BLaER1 treated with 17β-estradiol and CSF1 and Interleukin-3, amounts not matched to agents 10 nM and 100 nM (cell line): ENCODE measurements around the gene CENPP.
"Not testable (repeated sequence)": the region's sequence is repeated elsewhere in the genome, so short reads cannot be mapped to it uniquely, and the experiment has no call there.

Experiments used
- H3K27ac ChIP-seq, 11 experiments: shearing (Covaris generic); formaldehyde crosslinking; 2 replicates each; pipeline ENCODE4 v1.8.1; 2022
- H3K27me3 ChIP-seq, 11 experiments: shearing (Covaris generic); formaldehyde crosslinking; 2 replicates each; pipeline ENCODE4 v1.8.1; 2022
- H3K36me3 ChIP-seq, 11 experiments: shearing (Covaris generic); formaldehyde crosslinking; 2 replicates each; pipeline ENCODE4 v1.8.1; 2022
- H3K4me1 ChIP-seq, 10 experiments: shearing (Covaris generic); formaldehyde crosslinking; 2 replicates each; pipeline ENCODE4 v1.8.1; 2022
- H3K4me2 ChIP-seq, 11 experiments: shearing (Covaris generic); formaldehyde crosslinking; 2 replicates each; pipeline ENCODE4 v1.8.1; 2022
- H3K4me3 ChIP-seq, 10 experiments: shearing (Covaris generic); formaldehyde crosslinking; 2 replicates each; pipeline ENCODE4 v1.8.1; 2022
- H3K9ac ChIP-seq, 11 experiments: shearing (Covaris generic); formaldehyde crosslinking; 2 replicates each; pipeline ENCODE4 v1.8.1; 2022
- H3K9me3 ChIP-seq, 11 experiments: shearing (Covaris generic); formaldehyde crosslinking; replicated peaks in 1 of 11; 2 replicates each; pipeline ENCODE4 v1.8.1; 2022
- H4K20me1 ChIP-seq, 11 experiments: shearing (Covaris generic); formaldehyde crosslinking; 2 replicates each; pipeline ENCODE4 v1.8.1; 2022
- Cebpa-rat ChIP-seq, 11 experiments: shearing (Covaris generic); IDR thresholded peaks; 2 replicates each; pipeline ENCODE4 v1.8.1; 2022

The CENPP gene

DNA sequence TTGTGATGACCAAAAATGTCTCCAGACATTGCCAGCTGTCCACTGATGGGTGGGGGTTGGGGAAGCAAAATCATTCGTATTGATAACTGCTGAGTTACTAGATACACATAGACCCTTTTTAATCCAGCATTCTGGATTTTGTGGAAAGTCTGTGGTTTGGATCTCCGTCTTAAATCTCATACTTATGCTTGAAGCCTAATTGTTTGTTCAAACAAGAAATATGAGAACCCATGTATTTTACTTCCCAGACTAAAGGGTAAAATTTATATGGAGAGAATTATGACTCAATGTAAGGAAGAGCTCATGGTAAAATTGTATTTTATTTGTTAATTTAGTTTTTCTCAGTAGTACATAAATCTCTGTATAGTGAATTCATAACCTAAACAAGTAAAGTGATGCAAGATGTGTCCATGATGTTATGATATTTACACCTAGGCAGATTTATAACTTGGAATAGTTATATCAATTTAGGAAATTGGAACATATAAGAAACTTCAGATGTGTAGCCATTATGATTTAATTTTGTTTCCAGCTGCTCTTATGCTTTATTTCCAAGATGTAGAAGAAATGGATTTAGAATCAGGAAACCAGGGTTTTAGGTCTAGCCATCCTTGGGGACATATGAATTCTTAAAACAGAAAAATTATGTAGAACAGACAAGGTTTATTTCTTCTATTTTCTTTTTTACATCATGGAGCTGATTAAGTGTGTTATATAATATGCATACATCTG lies 83.2 kb downstream of the CENPP start:
- no peaks in the 10 kb centered on the region for H3K27me3 ChIP-seq
- no peaks in the 10 kb centered on the region for H4K20me1 ChIP-seq
- peaks cover 0 to 5% (median 0%) of the 10 kb centered on the region in 11 experiments; a peak in 1 of 22 replicates for H3K9me3 ChIP-seq
- no peak overlapping the region for H3K9ac ChIP-seq
- no peak overlapping the region for H3K4me2 ChIP-seq
- peaks cover 5 to 25% (median 14%) of the 10 kb centered on the region in 10 experiments; a peak in 17 of 20 replicates for H3K4me1 ChIP-seq
- H3K4me3 ChIP-seq: no peak overlapping the region
- no peak overlapping the region for H3K27ac ChIP-seq
- TF ChIP-seq Cebpa-rat (IDR thresholded peaks at IDR 0.05): no peak
- peaks cover 0 to 14% (median 0%) of the 10 kb centered on the region in 11 experiments; a peak in 2 of 22 replicates for H3K36me3 ChIP-seq

DNA sequence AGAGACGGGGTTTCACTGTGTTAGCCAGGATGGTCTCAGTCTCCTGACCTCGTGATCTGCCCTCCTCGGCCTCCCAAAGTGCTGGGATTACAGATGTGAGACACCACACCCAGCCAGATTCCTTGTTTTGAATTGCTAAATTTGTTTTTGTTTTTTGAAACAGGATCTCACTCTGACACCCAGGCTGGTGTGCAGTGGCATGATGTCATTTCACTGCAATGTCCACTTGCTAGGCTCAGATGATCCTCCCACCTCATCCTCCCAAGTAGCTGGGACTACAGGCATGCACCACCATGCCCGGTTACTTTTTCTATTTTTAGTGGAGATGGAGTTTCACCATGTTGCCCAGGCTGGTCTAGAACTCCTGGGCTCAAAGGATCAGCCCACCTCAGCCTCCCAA lies 85.4 kb downstream of the CENPP start:
- not testable (repeated sequence) for H4K20me1 ChIP-seq, H3K27ac ChIP-seq, H3K27me3 ChIP-seq, H3K9me3 ChIP-seq, H3K4me3 ChIP-seq, H3K4me2 ChIP-seq, H3K9ac ChIP-seq
- H3K4me1 ChIP-seq: peaks cover 8 to 31% (median 18%) of the 10 kb centered on the region in 10 experiments
- peaks cover 0 to 14% (median 0%) of the 10 kb centered on the region in 11 experiments; a peak in 2 of 22 replicates for H3K36me3 ChIP-seq

DNA sequence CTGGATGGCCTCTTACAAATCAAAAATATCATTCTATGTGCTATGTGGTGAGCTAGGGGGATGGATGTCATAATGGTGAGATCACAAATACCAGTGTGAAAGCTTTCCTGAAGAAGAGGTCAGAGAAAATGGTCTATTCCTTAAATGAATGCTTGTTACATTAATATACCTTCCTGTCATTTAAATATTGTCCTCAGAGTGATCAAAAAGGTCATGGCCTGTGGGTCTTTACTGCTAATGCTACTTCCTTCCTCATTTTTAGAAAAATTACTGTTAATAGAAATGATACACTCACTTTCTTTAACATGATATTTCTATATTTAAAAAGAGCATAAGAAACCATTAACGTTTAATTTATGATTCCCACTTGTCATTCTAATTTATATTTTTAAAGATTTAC lies 88.8 kb downstream of the CENPP start:
- H3K27ac ChIP-seq: no peak overlapping the region
- peaks cover 5 to 19% (median 10%) of the 10 kb centered on the region in 10 experiments for H3K4me1 ChIP-seq
- TF ChIP-seq Cebpa-rat (IDR thresholded peaks at IDR 0.05): no peak
- H3K9ac ChIP-seq: no peak overlapping the region
- no peak overlapping the region for H3K4me3 ChIP-seq
- no peaks in the 10 kb centered on the region for H4K20me1 ChIP-seq
- 0 out of 22 replicates have a peak, but pooled peaks cover 0 to 5% (median 0%) of the 10 kb centered on the region in 11 experiments for H3K9me3 ChIP-seq
- H3K36me3 ChIP-seq: peaks cover 0 to 14% (median 0%) of the 10 kb centered on the region in 11 experiments; a peak in 2 of 22 replicates
- H3K27me3 ChIP-seq: no peaks in the 10 kb centered on the region
- H3K4me2 ChIP-seq: peak overlapping the region in 10 of 11 experiments; percentile 2 to 65 (median 47); a peak in 18 of 22 replicates

DNA sequence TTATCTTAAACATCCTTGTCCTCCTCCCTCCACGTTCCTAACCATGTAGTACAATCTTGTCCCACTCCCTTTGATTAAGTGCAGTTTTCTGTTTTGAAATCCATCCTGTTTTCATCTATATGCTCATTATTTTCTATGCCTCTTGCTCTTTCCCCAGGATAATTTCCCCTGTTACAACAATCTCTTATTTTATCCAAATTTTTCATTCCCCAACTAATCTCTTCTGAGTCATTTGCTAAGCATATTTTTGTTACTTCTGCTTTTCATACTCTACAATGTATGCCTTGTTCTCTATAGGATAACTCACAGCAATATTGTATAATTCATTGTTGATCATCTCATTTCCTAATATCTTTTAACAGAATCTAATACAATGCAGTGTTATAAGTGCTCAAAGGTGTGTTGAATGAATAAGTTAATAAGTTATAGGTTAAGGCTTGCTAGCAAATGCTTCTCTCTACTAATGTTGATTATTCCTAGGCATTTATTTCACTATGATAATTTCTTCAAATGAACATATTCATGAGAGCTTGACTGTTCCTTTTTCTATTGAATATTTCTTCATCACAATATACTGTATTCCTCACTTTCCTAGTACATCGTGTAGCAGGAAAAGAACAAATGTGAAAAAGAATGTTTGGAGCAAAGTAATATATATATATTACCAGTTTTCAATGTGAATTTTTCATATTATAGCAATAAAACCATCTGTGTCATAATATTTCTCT lies 97.0 kb downstream of the CENPP start:
- peak overlapping the region in 3 of 11 experiments; percentile 14 to 30 (median 22); a peak in 4 of 22 replicates for H3K4me2 ChIP-seq
- H3K27ac ChIP-seq: no peak overlapping the region
- no peaks in the 10 kb centered on the region for H4K20me1 ChIP-seq
- TF ChIP-seq Cebpa-rat (IDR thresholded peaks at IDR 0.05): no peak
- H3K4me3 ChIP-seq: no peak overlapping the region
- H3K9ac ChIP-seq: no peak overlapping the region
- H3K4me1 ChIP-seq: peaks cover 0 to 11% (median 0%) of the 10 kb centered on the region in 10 experiments; a peak in 6 of 20 replicates
- no peaks in the 10 kb centered on the region for H3K36me3 ChIP-seq
- no peaks in the 10 kb centered on the region for H3K9me3 ChIP-seq
- H3K27me3 ChIP-seq: no peaks in the 10 kb centered on the region

DNA sequence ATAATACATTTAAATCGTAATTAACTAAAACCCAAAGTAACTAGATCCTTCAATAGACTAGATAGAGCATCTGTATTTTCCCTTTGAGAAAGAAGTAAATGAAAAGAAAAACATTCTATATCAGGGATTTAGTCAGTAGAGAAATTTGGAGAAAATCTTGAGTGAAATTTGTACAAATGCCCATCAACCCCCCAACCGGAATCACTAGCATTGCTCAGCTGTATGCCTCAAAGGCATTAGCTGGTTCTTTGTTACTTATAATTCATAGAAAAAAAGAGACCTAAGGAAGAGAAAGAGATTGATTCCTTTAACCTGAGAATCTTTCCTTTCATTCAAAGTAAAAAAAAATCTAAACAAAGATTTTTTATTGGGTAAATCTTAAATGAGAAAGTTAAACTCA lies 97.9 kb downstream of the CENPP start:
- Histone ChIP-seq H3K4me1 (peaks cover 0 to 11% (median 0%) of the 10 kb centered on the region in 10 experiments; a peak in 6 of 20 replicates), H3K4me3 (no peak overlapping the region), H3K27me3 (no peaks in the 10 kb centered on the region), H3K9me3 (no peaks in the 10 kb centered on the region), H4K20me1 (no peaks in the 10 kb centered on the region), H3K36me3 (no peaks in the 10 kb centered on the region), H3K9ac (no peak overlapping the region), H3K27ac (no peak overlapping the region), H3K4me2 (no peak overlapping the region)
- no peak for TF ChIP-seq Cebpa-rat (IDR thresholded peaks at IDR 0.05)

DNA sequence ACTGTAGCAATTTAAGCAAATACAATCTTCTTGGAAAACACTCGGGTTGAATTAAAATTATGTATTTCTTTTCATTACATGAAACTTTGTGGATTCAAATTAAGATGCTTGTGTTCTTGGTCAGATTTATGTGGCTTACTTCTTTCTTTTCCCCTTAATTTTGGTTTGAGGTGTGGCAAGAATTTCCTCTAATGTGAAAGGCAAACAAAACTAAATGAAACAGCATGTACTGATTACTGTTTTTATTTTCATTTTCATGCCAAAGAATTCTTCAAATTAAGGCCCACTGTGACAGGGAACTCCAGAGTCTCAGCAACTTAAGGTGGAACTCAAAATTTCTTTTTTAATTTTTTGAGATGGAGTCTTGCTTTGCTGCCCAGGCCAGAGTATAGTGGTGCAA lies 98.6 kb downstream of the CENPP start, which contains the start of gene OMD:
OMD (minus strand) TSS at position 132 of the 400 bp plus-strand sequence. CDS start 6,913 bp downstream, outside the sequence.
- H3K9ac ChIP-seq: no peak within 1 kb of the TSS
- no peak within 1 kb of the TSS for H3K27ac ChIP-seq
- no peak within 1 kb of the TSS for H3K4me2 ChIP-seq
- H3K27me3 ChIP-seq: no peaks in the 10 kb centered on the region
- no peaks in the 10 kb centered on the region for H4K20me1 ChIP-seq
- H3K9me3 ChIP-seq: no peaks in the 10 kb centered on the region
- peaks cover 0 to 11% (median 0%) of the 10 kb centered on the region in 10 experiments; a peak in 6 of 20 replicates for H3K4me1 ChIP-seq
- no peak within 1 kb of the TSS for H3K4me3 ChIP-seq
- no peaks in the 10 kb centered on the region for H3K36me3 ChIP-seq
- no peak for TF ChIP-seq Cebpa-rat (IDR thresholded peaks at IDR 0.05)

DNA sequence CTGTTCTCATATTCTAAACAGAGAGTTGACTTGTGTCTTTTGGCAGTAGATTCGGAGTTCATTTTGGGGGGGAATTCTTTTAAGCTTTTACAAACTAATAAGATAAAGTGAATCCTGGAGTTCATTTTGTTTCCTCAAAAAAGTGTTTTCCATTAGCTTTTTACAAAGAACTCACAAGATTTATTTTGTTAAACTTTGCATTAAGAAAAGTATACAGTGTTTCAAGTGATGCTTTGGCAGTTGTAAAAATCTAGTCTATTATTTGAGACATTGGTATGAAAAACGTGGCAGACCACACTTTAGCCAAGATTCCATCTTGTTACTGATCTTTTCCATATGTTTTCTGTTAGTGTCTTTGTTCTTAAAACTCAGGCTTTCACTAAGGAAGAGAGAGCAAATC lies 99.7 kb downstream of the CENPP start:
- TF ChIP-seq Cebpa-rat (IDR thresholded peaks at IDR 0.05): no peak
- Histone ChIP-seq H3K36me3 (0 out of 22 replicates have a peak, but pooled peaks cover 0 to 3% (median 0%) of the 10 kb centered on the region in 11 experiments), H4K20me1 (no peaks in the 10 kb centered on the region), H3K27me3 (no peaks in the 10 kb centered on the region), H3K27ac (no peak overlapping the region), H3K9me3 (no peaks in the 10 kb centered on the region), H3K9ac (no peak overlapping the region), H3K4me1 (peaks cover 0 to 11% (median 0%) of the 10 kb centered on the region in 10 experiments; a peak in 6 of 20 replicates), H3K4me2 (no peak overlapping the region), H3K4me3 (no peak overlapping the region)

DNA sequence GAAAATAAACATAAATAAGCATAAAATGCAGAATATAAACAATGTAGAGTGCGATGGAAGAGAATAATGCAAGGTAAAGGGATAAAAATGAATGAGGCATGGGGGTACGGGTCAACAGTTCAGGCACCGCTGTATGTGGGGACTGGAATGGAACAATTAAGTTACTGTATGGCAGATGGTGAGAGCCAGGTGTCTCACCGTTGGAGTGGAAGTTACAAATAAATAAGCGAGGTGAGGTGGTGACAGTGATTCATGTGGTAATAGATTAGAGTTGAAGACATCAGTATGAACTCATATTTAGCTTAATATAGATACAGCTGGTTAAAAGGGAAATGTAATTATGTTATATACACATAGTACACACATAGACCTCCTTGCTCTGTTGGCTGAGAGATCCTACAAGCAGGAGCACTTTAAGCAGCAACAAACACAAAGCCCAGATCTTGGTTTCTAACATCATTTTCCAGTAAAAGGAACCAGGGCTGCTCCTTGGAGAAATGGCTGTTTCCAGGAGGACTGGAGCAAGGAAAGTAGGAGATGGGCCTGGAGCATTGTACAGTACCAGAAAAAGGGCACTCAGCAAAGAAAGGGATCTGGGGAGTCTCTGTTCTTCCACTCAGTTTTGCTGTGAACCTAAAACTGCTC lies 100.9 kb downstream of the CENPP start:
- no peak overlapping the region for H3K9ac ChIP-seq
- H3K27me3 ChIP-seq: no peaks in the 10 kb centered on the region
- peaks cover 0 to 6% (median 0%) of the 10 kb centered on the region in 11 experiments; a peak in 1 of 22 replicates for H3K36me3 ChIP-seq
- no peak overlapping the region for H3K4me3 ChIP-seq
- H4K20me1 ChIP-seq: no peaks in the 10 kb centered on the region
- no peak overlapping the region for H3K27ac ChIP-seq
- H3K4me1 ChIP-seq: peaks cover 0 to 11% (median 0%) of the 10 kb centered on the region in 10 experiments; a peak in 6 of 20 replicates
- H3K9me3 ChIP-seq: 0 out of 22 replicates have a peak, but pooled peaks cover 0 to 5% (median 0%) of the 10 kb centered on the region in 11 experiments
- TF ChIP-seq Cebpa-rat (IDR thresholded peaks at IDR 0.05): no peak
- no peak overlapping the region for H3K4me2 ChIP-seq

DNA sequence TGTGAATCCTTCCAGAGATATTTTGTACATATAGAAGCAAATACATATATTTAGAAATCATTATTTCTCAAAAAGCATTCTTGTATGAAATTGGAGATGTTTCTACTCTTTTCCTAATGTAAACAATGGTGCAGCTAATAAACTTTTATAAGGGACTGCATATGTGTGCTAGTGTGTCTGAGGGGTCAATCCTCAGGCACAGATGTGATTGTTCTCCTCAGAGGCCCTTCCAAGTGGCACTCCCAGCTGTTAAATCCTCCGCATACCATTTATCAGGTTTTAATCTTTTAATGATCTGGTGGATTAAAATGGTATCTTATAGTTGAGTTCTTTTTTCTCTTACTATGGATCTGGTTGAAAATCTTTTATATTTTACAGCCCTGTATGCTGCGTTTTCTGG lies 104.1 kb downstream of the CENPP start:
- no peak overlapping the region for H3K9ac ChIP-seq
- H3K4me2 ChIP-seq: no peak overlapping the region
- H3K4me1 ChIP-seq: no peaks in the 10 kb centered on the region
- 0 out of 22 replicates have a peak, but pooled peaks cover 0 to 5% (median 0%) of the 10 kb centered on the region in 11 experiments for H3K9me3 ChIP-seq
- no peak for TF ChIP-seq Cebpa-rat (IDR thresholded peaks at IDR 0.05)
- no peak overlapping the region for H3K4me3 ChIP-seq
- H4K20me1 ChIP-seq: no peaks in the 10 kb centered on the region
- H3K36me3 ChIP-seq: peaks cover 0 to 6% (median 0%) of the 10 kb centered on the region in 11 experiments; a peak in 1 of 22 replicates
- H3K27ac ChIP-seq: no peak overlapping the region
- no peaks in the 10 kb centered on the region for H3K27me3 ChIP-seq
